ENCODE data around the gene NEK2.

DNA sequence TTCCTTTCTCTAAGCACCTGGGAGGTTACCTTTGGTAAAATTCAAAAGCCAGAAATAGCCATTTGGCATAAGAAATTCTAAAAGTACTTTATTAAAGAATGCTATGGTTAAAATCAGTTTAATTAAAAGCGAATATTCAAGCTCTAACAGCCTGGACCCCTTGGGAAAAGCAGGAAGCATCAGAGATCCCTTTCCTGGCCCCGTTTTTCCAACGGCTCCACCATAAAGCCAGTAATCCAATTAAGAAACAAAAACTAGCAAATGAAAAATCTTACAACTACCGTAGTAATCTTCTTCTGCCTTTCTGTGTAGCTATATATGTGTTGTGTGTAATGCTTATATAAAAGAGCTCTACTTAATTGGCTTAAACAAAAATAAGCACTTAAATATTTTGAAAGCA, 33.5 kb upstream of the NEK2 start:
- TF ChIP-seq, protein P1, sequence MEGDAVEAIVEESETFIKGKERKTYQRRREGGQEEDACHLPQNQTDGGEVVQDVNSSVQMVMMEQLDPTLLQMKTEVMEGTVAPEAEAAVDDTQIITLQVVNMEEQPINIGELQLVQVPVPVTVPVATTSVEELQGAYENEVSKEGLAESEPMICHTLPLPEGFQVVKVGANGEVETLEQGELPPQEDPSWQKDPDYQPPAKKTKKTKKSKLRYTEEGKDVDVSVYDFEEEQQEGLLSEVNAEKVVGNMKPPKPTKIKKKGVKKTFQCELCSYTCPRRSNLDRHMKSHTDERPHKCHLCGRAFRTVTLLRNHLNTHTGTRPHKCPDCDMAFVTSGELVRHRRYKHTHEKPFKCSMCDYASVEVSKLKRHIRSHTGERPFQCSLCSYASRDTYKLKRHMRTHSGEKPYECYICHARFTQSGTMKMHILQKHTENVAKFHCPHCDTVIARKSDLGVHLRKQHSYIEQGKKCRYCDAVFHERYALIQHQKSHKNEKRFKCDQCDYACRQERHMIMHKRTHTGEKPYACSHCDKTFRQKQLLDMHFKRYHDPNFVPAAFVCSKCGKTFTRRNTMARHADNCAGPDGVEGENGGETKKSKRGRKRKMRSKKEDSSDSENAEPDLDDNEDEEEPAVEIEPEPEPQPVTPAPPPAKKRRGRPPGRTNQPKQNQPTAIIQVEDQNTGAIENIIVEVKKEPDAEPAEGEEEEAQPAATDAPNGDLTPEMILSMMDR (conservative IDR thresholded peaks at IDR 0.05 in 1 of 2, IDR thresholded peaks at IDR 0.05 in 1 of 2; ENCODE audit: extremely low read depth in 1 of 2, insufficient read depth in 1 of 2, low read depth in 1 of 2, low read length in 2 of 2): no peak
- no peak for TF ChIP-seq EZH2 (IDR thresholded peaks at IDR 0.05; ENCODE audit: borderline replicate concordance, low read length)
